ENCODE measurements around the gene PRM3.

- TF ChIP-seq EP300 (IDR thresholded peaks at IDR 0.05) (no peak), POLR2A (IDR thresholded peaks at IDR 0.05) (no peak)
- TF ChIP-seq, protein P1, sequence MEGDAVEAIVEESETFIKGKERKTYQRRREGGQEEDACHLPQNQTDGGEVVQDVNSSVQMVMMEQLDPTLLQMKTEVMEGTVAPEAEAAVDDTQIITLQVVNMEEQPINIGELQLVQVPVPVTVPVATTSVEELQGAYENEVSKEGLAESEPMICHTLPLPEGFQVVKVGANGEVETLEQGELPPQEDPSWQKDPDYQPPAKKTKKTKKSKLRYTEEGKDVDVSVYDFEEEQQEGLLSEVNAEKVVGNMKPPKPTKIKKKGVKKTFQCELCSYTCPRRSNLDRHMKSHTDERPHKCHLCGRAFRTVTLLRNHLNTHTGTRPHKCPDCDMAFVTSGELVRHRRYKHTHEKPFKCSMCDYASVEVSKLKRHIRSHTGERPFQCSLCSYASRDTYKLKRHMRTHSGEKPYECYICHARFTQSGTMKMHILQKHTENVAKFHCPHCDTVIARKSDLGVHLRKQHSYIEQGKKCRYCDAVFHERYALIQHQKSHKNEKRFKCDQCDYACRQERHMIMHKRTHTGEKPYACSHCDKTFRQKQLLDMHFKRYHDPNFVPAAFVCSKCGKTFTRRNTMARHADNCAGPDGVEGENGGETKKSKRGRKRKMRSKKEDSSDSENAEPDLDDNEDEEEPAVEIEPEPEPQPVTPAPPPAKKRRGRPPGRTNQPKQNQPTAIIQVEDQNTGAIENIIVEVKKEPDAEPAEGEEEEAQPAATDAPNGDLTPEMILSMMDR (IDR thresholded peaks at IDR 0.05), result no peak
These were observed 39.5 kb upstream of the PRM3 start for GRCh38 chr16:11312718-11313492.

All from ovary (tissue), 3 donors.